CD8-positive, alpha-beta memory T cell (primary cell): ENCODE results near the gene SLBP. TPM values are rescaled to one million over a fixed set of nuclear protein-coding genes. Genes with fewer than 3 reads are reported as not detected.

ENCODE experiments used
- CTCF ChIA-PET: fragments of 350-600 bp; sonication (Branson Sonifier 250); formaldehyde crosslinking; loops from one replicate; lab custom pipeline; 2021; ENCODE audit warnings: antibody characterized with exemption; lab: Charles Lee
- POLR2A ChIA-PET: fragments of 350-600 bp; sonication (Branson Sonifier 250); formaldehyde crosslinking; loops from one replicate; lab custom pipeline; 2021; ENCODE audit warnings: antibody characterized with exemption; lab: Charles Lee
- DNase-seq, 5 donors: peaks; one replicate each; pipeline versions ENCODE4 v3.0.0 to v3.0.0-alpha.2; 2020 to 2022; ENCODE audit warnings: mixed read lengths in 1 of 5
- H3K27ac ChIP-seq: one replicate; pipeline ENCODE4 v1.7.0; 2013; ENCODE audit warnings: low read depth, mild to moderate bottlenecking, low read length, moderate library complexity
- H3K27me3 ChIP-seq: 2 replicates; pipeline ENCODE4 v1.7.0; 2013; ENCODE audit warnings: low read length, mild to moderate bottlenecking; ENCODE audit not compliant: insufficient read depth, poor library complexity, severe bottlenecking
- H3K36me3 ChIP-seq: 2 replicates; pipeline ENCODE4 v1.7.0; 2013; ENCODE audit warnings: mild to moderate bottlenecking, low read length, moderate library complexity; ENCODE audit not compliant: insufficient read depth
- H3K4me1 ChIP-seq: 2 replicates; pipeline ENCODE4 v1.7.0; 2013; ENCODE audit warnings: mild to moderate bottlenecking, low read length, moderate library complexity; ENCODE audit not compliant: insufficient read depth
- H3K4me3 ChIP-seq: 2 replicates; pipeline ENCODE4 v1.7.0; 2013; ENCODE audit warnings: mild to moderate bottlenecking, low read length
- H3K9me3 ChIP-seq: 2 replicates; pipeline ENCODE4 v1.7.0; 2013; ENCODE audit warnings: mild to moderate bottlenecking, low read length
- H3K27ac Mint-ChIP-seq, 8 donors: one replicate each; pipeline ENCODE4 v1.8.0; 2020 to 2021; ENCODE audit warnings: mixed read lengths in 8 of 8, mild to moderate bottlenecking in 6 of 8, inconsistent platforms in 3 of 8, moderate library complexity in 3 of 8
- H3K27me3 Mint-ChIP-seq, 2 donors: one replicate each; pipeline ENCODE4 v1.8.0; 2020 to 2021; ENCODE audit warnings: mixed read lengths in 2 of 2, mild to moderate bottlenecking in 1 of 2, moderate library complexity in 1 of 2
- H3K36me3 Mint-ChIP-seq, 3 donors: one replicate each; pipeline ENCODE4 v1.8.0; 2020 to 2021; ENCODE audit warnings: mixed read lengths in 3 of 3, inconsistent platforms in 1 of 3, mild to moderate bottlenecking in 1 of 3
- H3K4me1 Mint-ChIP-seq, 3 donors: one replicate each; pipeline ENCODE4 v1.8.0; 2020 to 2021; ENCODE audit warnings: mixed read lengths in 3 of 3, inconsistent platforms in 1 of 3, mild to moderate bottlenecking in 1 of 3
- H3K4me3 Mint-ChIP-seq, 7 donors: one replicate each; pipeline ENCODE4 v1.8.0; 2020 to 2021; ENCODE audit warnings: mixed read lengths in 7 of 7, mild to moderate bottlenecking in 6 of 7, moderate library complexity in 4 of 7, inconsistent platforms in 2 of 7
- H3K9me3 Mint-ChIP-seq, 5 donors: one replicate each; pipeline ENCODE4 v1.8.0; 2020 to 2022; ENCODE audit warnings: mixed read lengths in 5 of 5, mild to moderate bottlenecking in 3 of 5, moderate library complexity in 2 of 5, inconsistent platforms in 1 of 5
- polyA plus RNA-seq: library from polyadenylated mRNA; unstranded; fragments of 300-500 nt; fragmentation: Illumina TruSeq; gene quantifications from one replicate; pipeline ENCODE4 v1.2.3, GENCODE V29; 2021
- total RNA-seq, 2 experiments: library from RNA; stranded (reverse); gene quantifications; one replicate each; pipeline ENCODE4 v1.2.3, GENCODE V29; 2021

SLBP gene
- total and polyA plus RNA-seq, 3 experiments from 2014 or later: 71.6 to 164 (median 163) TPM

GRCh38 chr4:1751155-1751918, 39.2 kb upstream of the SLBP start:
- no peaks in the 10 kb centered on the region for H3K27me3 ChIP-seq
- peaks cover 0 to 3% (median 0%) of the 10 kb centered on the region in 3 donors for H3K4me1 Mint-ChIP-seq
- ChIA-PET CTCF (no interaction called here), POLR2A (no interaction called here)
- peaks cover 0 to 1% of the 10 kb centered on the region in 2 donors for H3K27me3 Mint-ChIP-seq
- no peaks in the 10 kb centered on the region for H3K36me3 ChIP-seq
- no peaks in the 10 kb centered on the region for H3K9me3 ChIP-seq
- no peaks in the 10 kb centered on the region for H3K9me3 Mint-ChIP-seq
- H3K27ac ChIP-seq: no peak overlapping the region
- H3K4me3 ChIP-seq: no peak overlapping the region
- H3K36me3 Mint-ChIP-seq: no peaks in the 10 kb centered on the region
- no peak overlapping the region for H3K27ac Mint-ChIP-seq
- H3K4me3 Mint-ChIP-seq: no peak overlapping the region
- H3K4me1 ChIP-seq: peaks cover 12% of the 10 kb centered on the region
- no peak for DNase-seq

- no peak for DNase-seq
- Mint-ChIP-seq H3K9me3 (no peaks in the 10 kb centered on the region), H3K4me3 (peak overlapping the region in 1 of 7 donors; percentile 23), H3K27me3 (peaks cover 0 to 1% of the 10 kb centered on the region in 2 donors), H3K4me1 (peaks cover 0 to 3% (median 0%) of the 10 kb centered on the region in 3 donors), H3K36me3 (no peaks in the 10 kb centered on the region), H3K27ac (no peak overlapping the region)
- peaks cover 12% of the 10 kb centered on the region for H3K4me1 ChIP-seq
- CTCF ChIA-PET: no interaction called here
- H3K36me3 ChIP-seq: no peaks in the 10 kb centered on the region
- POLR2A ChIA-PET: no interaction called here
- no peak overlapping the region for H3K4me3 ChIP-seq
- H3K9me3 ChIP-seq: no peaks in the 10 kb centered on the region
- no peak overlapping the region for H3K27ac ChIP-seq
- no peaks in the 10 kb centered on the region for H3K27me3 ChIP-seq
Observed at GRCh38 chr4:1750381-1751154, 38.4 kb upstream of the SLBP start.

GRCh38 chr4:1749826-1750225, 37.7 kb upstream of the SLBP start:
- CTCF ChIA-PET: interaction anchor here (0.7 kb wide), 1 partner anchor 100 kb away, joined by 3 read pairs; no protein-coding TSS in a partner anchor
- Mint-ChIP-seq H3K27me3 (peaks cover 0 to 1% of the 10 kb centered on the region in 2 donors), H3K9me3 (no peaks in the 10 kb centered on the region), H3K27ac (peak overlapping the region in 1 of 8 donors; percentile 24), H3K36me3 (peaks cover 0 to 6% (median 0%) of the 10 kb centered on the region in 3 donors), H3K4me3 (no peak overlapping the region), H3K4me1 (peaks cover 0 to 3% (median 0%) of the 10 kb centered on the region in 3 donors)
- POLR2A ChIA-PET: no interaction called here
- Histone ChIP-seq H3K27me3 (no peaks in the 10 kb centered on the region), H3K36me3 (no peaks in the 10 kb centered on the region), H3K27ac (no peak overlapping the region), H3K4me1 (peaks cover 12% of the 10 kb centered on the region), H3K9me3 (no peaks in the 10 kb centered on the region), H3K4me3 (no peak overlapping the region)
- no peak for DNase-seq

- H3K9me3 Mint-ChIP-seq: no peaks in the 10 kb centered on the region
- Histone ChIP-seq H3K27ac (no peak overlapping the region), H3K36me3 (no peaks in the 10 kb centered on the region), H3K27me3 (no peaks in the 10 kb centered on the region), H3K4me3 (no peak overlapping the region), H3K9me3 (no peaks in the 10 kb centered on the region), H3K4me1 (peaks cover 12% of the 10 kb centered on the region)
- H3K36me3 Mint-ChIP-seq: peaks cover 0 to 10% (median 0%) of the 10 kb centered on the region in 3 donors
- no peak for DNase-seq
- POLR2A ChIA-PET: no interaction called here
- H3K27ac Mint-ChIP-seq: no peak overlapping the region
- peaks cover 0 to 1% of the 10 kb centered on the region in 2 donors for H3K27me3 Mint-ChIP-seq
- H3K4me3 Mint-ChIP-seq: no peak overlapping the region
- peaks cover 0 to 3% (median 0%) of the 10 kb centered on the region in 3 donors for H3K4me1 Mint-ChIP-seq
- CTCF ChIA-PET: interaction anchor here (0.7 kb wide), 1 partner anchor 101 kb away, joined by 3 read pairs; no protein-coding TSS in a partner anchor
Observed at GRCh38 chr4:1749370-1749769, 37.3 kb upstream of the SLBP start.

- Histone ChIP-seq H3K4me3 (no peak overlapping the region), H3K36me3 (no peaks in the 10 kb centered on the region), H3K27ac (no peak overlapping the region), H3K9me3 (no peaks in the 10 kb centered on the region), H3K4me1 (peaks cover 12% of the 10 kb centered on the region), H3K27me3 (no peaks in the 10 kb centered on the region)
- Mint-ChIP-seq H3K27ac (no peak overlapping the region), H3K4me3 (no peak overlapping the region), H3K27me3 (peaks cover 0 to 1% of the 10 kb centered on the region in 2 donors), H3K4me1 (peaks cover 0 to 3% (median 0%) of the 10 kb centered on the region in 3 donors), H3K36me3 (peaks cover 0 to 18% (median 0%) of the 10 kb centered on the region in 3 donors), H3K9me3 (no peaks in the 10 kb centered on the region)
- ChIA-PET POLR2A (interaction anchor here (0.6 kb wide), 1 partner anchor 166 kb away, joined by 3 read pairs; no protein-coding TSS in a partner anchor), CTCF (interaction anchor here (0.8 to 6.0 kb wide), 7 partner anchors 9 to 151 kb away, joined by 3 to 126 read pairs (median 5); no protein-coding TSS in a partner anchor)
- DNase-seq: peak; percentile 63 to 82 (median 71)
Observed at GRCh38 chr4:1748465-1748995, 36.4 kb upstream of the SLBP start.

- Mint-ChIP-seq H3K4me1 (peaks cover 0 to 3% (median 0%) of the 10 kb centered on the region in 3 donors), H3K27me3 (peaks cover 0 to 1% of the 10 kb centered on the region in 2 donors), H3K27ac (no peak overlapping the region), H3K36me3 (peaks cover 0 to 23% (median 0%) of the 10 kb centered on the region in 3 donors), H3K9me3 (no peaks in the 10 kb centered on the region), H3K4me3 (no peak overlapping the region)
- Histone ChIP-seq H3K27ac (no peak overlapping the region), H3K27me3 (no peaks in the 10 kb centered on the region), H3K9me3 (no peaks in the 10 kb centered on the region), H3K4me1 (peaks cover 5% of the 10 kb centered on the region), H3K36me3 (no peaks in the 10 kb centered on the region), H3K4me3 (no peak overlapping the region)
- no peak for DNase-seq
- ChIA-PET CTCF (interaction anchor here (1.0 to 6.0 kb wide), 7 partner anchors 8 to 163 kb away, joined by 3 to 126 read pairs (median 5); no protein-coding TSS in a partner anchor), POLR2A (interaction anchor here (0.6 to 0.7 kb wide), 2 partner anchors 123 to 167 kb away, joined by 3 read pairs; partner anchors contain the start of gene NSD2)
Observed at GRCh38 chr4:1747603-1747967, 35.5 kb upstream of the SLBP start.

GRCh38 chr4:1746919-1747602, 34.9 kb upstream of the SLBP start:
- H3K27ac ChIP-seq: no peak overlapping the region
- H3K36me3 ChIP-seq: no peaks in the 10 kb centered on the region
- peaks cover 0 to 27% (median 0%) of the 10 kb centered on the region in 3 donors for H3K36me3 Mint-ChIP-seq
- no peak overlapping the region for H3K4me3 ChIP-seq
- ChIA-PET CTCF (interaction anchor here (1.0 to 6.0 kb wide), 5 partner anchors 54 to 164 kb away, joined by 3 to 126 read pairs (median 5); no protein-coding TSS in a partner anchor), POLR2A (interaction anchor here (0.7 kb wide), 1 partner anchor 124 kb away, joined by 3 read pairs; the partner anchor contains the start of gene NSD2)
- no peak for DNase-seq
- no peaks in the 10 kb centered on the region for H3K27me3 ChIP-seq
- peaks cover 0 to 1% of the 10 kb centered on the region in 2 donors for H3K27me3 Mint-ChIP-seq
- H3K4me1 Mint-ChIP-seq: peaks cover 0 to 3% (median 0%) of the 10 kb centered on the region in 3 donors
- H3K4me1 ChIP-seq: no peaks in the 10 kb centered on the region
- no peaks in the 10 kb centered on the region for H3K9me3 Mint-ChIP-seq
- no peak overlapping the region for H3K27ac Mint-ChIP-seq
- no peaks in the 10 kb centered on the region for H3K9me3 ChIP-seq
- no peak overlapping the region for H3K4me3 Mint-ChIP-seq
